CD14-positive monocyte (primary cell): ENCODE measurements around the gene C6orf132. TPM values are rescaled to one million over a fixed set of nuclear protein-coding genes. Genes with fewer than 3 reads are reported as not detected.

Experiments
- DNase-seq, 3 donors: peaks; one replicate each; pipeline ENCODE4 v3.0.0-alpha.2; 2011 to 2022
- H2AFZ ChIP-seq: 2 replicates; pipeline ENCODE4 v1.6.0; 2012; ENCODE audit warnings: mild to moderate bottlenecking, low read depth, low read length, inconsistent platforms; ENCODE audit not compliant: insufficient read depth, poor library complexity, severe bottlenecking
- H3K27ac ChIP-seq, 2 donors: 1 replicate in 1 of 2; 2 replicates in 1 of 2; pipeline ENCODE4 v1.5.1; 2012 to 2013; ENCODE audit warnings: low read length in 2 of 2, control low read depth in 1 of 2, inconsistent platforms in 1 of 2, low read depth in 1 of 2, mild to moderate bottlenecking in 1 of 2
- H3K27me3 ChIP-seq, 2 donors: one replicate each; pipeline versions ENCODE4 v1.6.0 to v1.6.1; 2011 to 2013; ENCODE audit warnings: low read length in 2 of 2; ENCODE audit not compliant: control insufficient read depth in 2 of 2, insufficient read depth in 2 of 2
- H3K36me3 ChIP-seq, 2 donors: replicated peaks in 1 of 2; 1 replicate in 1 of 2; 2 replicates in 1 of 2; pipeline versions ENCODE4 v1.5.1 to v1.6.1; 2012 to 2013; ENCODE audit warnings: low read length in 2 of 2, control low read depth in 1 of 2, inconsistent platforms in 1 of 2, mild to moderate bottlenecking in 1 of 2; ENCODE audit not compliant: insufficient read depth in 2 of 2, control insufficient read depth in 1 of 2
- H3K4me1 ChIP-seq, 2 donors: 1 replicate in 1 of 2; 2 replicates in 1 of 2; pipeline versions ENCODE4 v1.5.1 to v1.6.1; 2012 to 2013; ENCODE audit warnings: low read length in 2 of 2, control low read depth in 1 of 2, inconsistent platforms in 1 of 2, mild to moderate bottlenecking in 1 of 2, moderate library complexity in 1 of 2; ENCODE audit not compliant: insufficient read depth in 2 of 2, control insufficient read depth in 1 of 2
- H3K4me2 ChIP-seq: replicated peaks from 2 replicates; pipeline ENCODE3; 2012; ENCODE audit warnings: low read length, moderate library complexity, mild to moderate bottlenecking; ENCODE audit not compliant: poor library complexity, severe bottlenecking; ENCODE audit errors: extremely low read depth
- H3K4me3 ChIP-seq, 3 experiments: fragments of 200-600 bp in 1 of 3; sonication (generic) in 1 of 3; replicated peaks in 1 of 3; 1 replicate in 2 of 3; 2 replicates in 1 of 3; pipeline ENCODE4 v1.5.1; 2011 to 2013; ENCODE audit warnings: low read length in 3 of 3, mild to moderate bottlenecking in 3 of 3, control low read depth in 2 of 3, low read depth in 2 of 3, inconsistent platforms in 1 of 3, moderate library complexity in 1 of 3
- H3K79me2 ChIP-seq: 2 replicates; pipeline ENCODE4 v1.6.0; 2012; ENCODE audit warnings: mild to moderate bottlenecking, control low read depth, inconsistent platforms, low read length, moderate library complexity; ENCODE audit not compliant: insufficient read depth
- H3K9ac ChIP-seq: 2 replicates; pipeline ENCODE4 v1.6.0; 2017; ENCODE audit warnings: low read length, mild to moderate bottlenecking; ENCODE audit not compliant: insufficient read depth, poor library complexity, severe bottlenecking
- H3K9me3 ChIP-seq, 2 donors: replicated peaks in 1 of 2; 1 replicate in 1 of 2; 2 replicates in 1 of 2; pipeline versions ENCODE4 v1.5.1 to v1.6.1; 2012 to 2013; ENCODE audit warnings: low read length in 2 of 2, control low read depth in 1 of 2; ENCODE audit not compliant: control insufficient read depth in 1 of 2, insufficient read depth in 1 of 2
- H4K20me1 ChIP-seq: 2 replicates; pipeline ENCODE4 v1.6.0; 2012; ENCODE audit warnings: mild to moderate bottlenecking, low read length, control low read depth, moderate library complexity; ENCODE audit not compliant: insufficient read depth
- H3K27ac Mint-ChIP-seq, 7 donors: one replicate each; pipeline ENCODE4 v1.8.0; 2020; ENCODE audit warnings: mild to moderate bottlenecking in 7 of 7, mixed read lengths in 7 of 7, moderate library complexity in 6 of 7, inconsistent platforms in 2 of 7
- H3K27me3 Mint-ChIP-seq, 3 donors: one replicate each; pipeline ENCODE4 v1.8.0; 2021 to 2022; ENCODE audit warnings: low read depth in 3 of 3, mild to moderate bottlenecking in 3 of 3, mixed read lengths in 3 of 3, moderate library complexity in 3 of 3, inconsistent platforms in 1 of 3
- H3K36me3 Mint-ChIP-seq, 2 donors: one replicate each; pipeline ENCODE4 v1.8.0; 2020; ENCODE audit warnings: mixed read lengths in 2 of 2, inconsistent platforms in 1 of 2, mild to moderate bottlenecking in 1 of 2
- H3K4me1 Mint-ChIP-seq: one replicate; pipeline ENCODE4 v1.8.0; 2020; ENCODE audit warnings: mild to moderate bottlenecking, mixed read lengths
- H3K4me3 Mint-ChIP-seq, 2 donors: one replicate each; pipeline ENCODE4 v1.8.0; 2020; ENCODE audit warnings: mild to moderate bottlenecking in 2 of 2, mixed read lengths in 2 of 2, moderate library complexity in 1 of 2
- H3K9me3 Mint-ChIP-seq, 7 donors: one replicate each; pipeline ENCODE4 v1.8.0; 2020 to 2022; ENCODE audit warnings: mixed read lengths in 7 of 7, mild to moderate bottlenecking in 6 of 7, moderate library complexity in 6 of 7, inconsistent platforms in 2 of 7
- CTCF ChIP-seq: fragments of 200-600 bp; IDR thresholded peaks from one replicate; pipeline ENCODE4 v1.8.0; 2022; ENCODE audit warnings: antibody characterized with exemption, mild to moderate bottlenecking
- WGBS: methylation state at CpG from one replicate; pipeline ENCODE4 v1.1.5; 2013; ENCODE audit warnings: missing lambda C conversion rate; ENCODE audit not compliant: insufficient coverage; 5-methylcytosine and 5-hydroxymethylcytosine counted together
- intact Hi-C, 2 donors: fragments of 100-400 bp; cut with micrococcal nuclease; formaldehyde crosslinking; loops; one replicate each; pipeline versions ENCODE4 v1.15.0 to v1.15.1; 2023
- polyA plus RNA-seq, 3 donors: library from polyadenylated mRNA; depleted of rRNA in 1 of 3; unstranded in 2 of 3; stranded (reverse) in 1 of 3; fragments of 300-500 nt in 2 of 3; fragments of >200 nt in 1 of 3; fragmentation: Illumina TruSeq in 2 of 3; gene quantifications; 1 replicate in 2 of 3; 2 replicates in 1 of 3; pipeline ENCODE4 v1.2.3, GENCODE V29; 2012 to 2021

Gene C6orf132
- polyA plus RNA-seq, 3 donors, result not detected

- H3K36me3 Mint-ChIP-seq, result no peaks in the 10 kb centered on the region
- no peak overlapping the region for H2AFZ ChIP-seq
- no peaks in the 10 kb centered on the region for H3K27me3 ChIP-seq
- no peak for TF ChIP-seq CTCF
- no peak overlapping the region for H3K4me2 ChIP-seq
- H4K20me1 ChIP-seq, result no peaks in the 10 kb centered on the region
- no peaks in the 10 kb centered on the region for H3K9me3 ChIP-seq
- peaks cover 2 to 4% (median 3%) of the 10 kb centered on the region in 3 donors for H3K27me3 Mint-ChIP-seq
- no peak overlapping the region for H3K4me3 Mint-ChIP-seq
- H3K79me2 ChIP-seq, result no peaks in the 10 kb centered on the region
- intact Hi-C loops, result no loop called here
- H3K4me1 ChIP-seq, result peaks cover 5 to 9% of the 10 kb centered on the region in 2 donors
- H3K36me3 ChIP-seq, result no peaks in the 10 kb centered on the region
- no peak overlapping the region for H3K9ac ChIP-seq
- WGBS, result 95% methylated on average over 10 of the region's 12 CpGs
- H3K27ac ChIP-seq, result no peak overlapping the region
- DNase-seq, result no peak
- no peaks in the 10 kb centered on the region for H3K9me3 Mint-ChIP-seq
- H3K4me1 Mint-ChIP-seq, result peaks cover 13% of the 10 kb centered on the region
- no peak overlapping the region for H3K27ac Mint-ChIP-seq
- H3K4me3 ChIP-seq, result no peak overlapping the region
Observed at GRCh38 chr6:42135161-42135560, 7.3 kb downstream of the C6orf132 start.

- no peak overlapping the region for H3K4me3 Mint-ChIP-seq
- H3K27ac Mint-ChIP-seq, result peak overlapping the region in 1 of 7 donors; percentile 32
- peaks cover 0 to 3% of the 10 kb centered on the region in 2 donors for H3K4me1 ChIP-seq
Observed at GRCh38 chr6:42133926-42134325, 8.5 kb downstream of the C6orf132 start.

More at GRCh38 chr6:42133926-42134325, 8.5 kb downstream of the C6orf132 start:
- H3K36me3 ChIP-seq, result no peaks in the 10 kb centered on the region
- no peak overlapping the region for H3K4me3 ChIP-seq
- Mint-ChIP-seq H3K36me3 (no peaks in the 10 kb centered on the region), H3K9me3 (no peaks in the 10 kb centered on the region), H3K4me1 (peaks cover 7% of the 10 kb centered on the region), H3K27me3 (peaks cover 2 to 4% (median 2%) of the 10 kb centered on the region in 3 donors)
- no peaks in the 10 kb centered on the region for H3K79me2 ChIP-seq
- DNase-seq, result no peak
- no peaks in the 10 kb centered on the region for H3K9me3 ChIP-seq
- H3K4me2 ChIP-seq, result no peak overlapping the region
- no peak overlapping the region for H3K27ac ChIP-seq
- no peak overlapping the region for H2AFZ ChIP-seq
- no peak overlapping the region for H3K9ac ChIP-seq
- 96% methylated on average over 4 of the region's 4 CpGs for WGBS
- no peak for TF ChIP-seq CTCF
- no peaks in the 10 kb centered on the region for H3K27me3 ChIP-seq
- no peaks in the 10 kb centered on the region for H4K20me1 ChIP-seq
- intact Hi-C loops, result no loop called here
